HEK293 (cell line): ENCODE data around the gene LOXL4.
A peak's percentile ranks its signal among the peaks of the same experiment; 100 is the strongest.

ENCODE experiments used
- CTCF ChIA-PET: fragments of 350-600 bp; formaldehyde crosslinking; extraction: SDS; loops from one replicate; lab custom pipeline; 2021; ENCODE audit warnings: antibody characterized with exemption; lab: Yijun Ruan, JAX
- POLR2A ChIA-PET: fragments of 300-600 bp; formaldehyde crosslinking; extraction: SDS; loops from one replicate; lab custom pipeline; 2020; ENCODE audit warnings: antibody characterized with exemption, inconsistent platforms; lab: Yijun Ruan, JAX
- H3K27ac ChIP-seq: fragments of 200-500 bp; sonication (Bioruptor generic); 2 replicates; pipeline ENCODE4 v1.5.1; 2014; ENCODE audit warnings: low read depth, low read length, control low read depth, inconsistent platforms; ENCODE audit errors: extremely low read depth
- H3K36me3 ChIP-seq, 2 experiments: fragments of 200-500 bp in 1 of 2; sonication (Bioruptor generic) in 1 of 2; 1 replicate in 1 of 2; 2 replicates in 1 of 2; pipeline ENCODE4 v1.5.1; 2014 to 2017; ENCODE audit warnings: inconsistent platforms in 2 of 2, low read length in 2 of 2; ENCODE audit not compliant: control insufficient read depth in 2 of 2, insufficient read depth in 1 of 2
- H3K4me1 ChIP-seq: fragments of 200-500 bp; sonication (Bioruptor generic); 2 replicates; pipeline ENCODE4 v1.5.1; 2014; ENCODE audit warnings: mild to moderate bottlenecking, low read length, inconsistent platforms; ENCODE audit not compliant: control insufficient read depth, insufficient read depth
- H3K4me3 ChIP-seq: 2 replicates; pipeline ENCODE4 v1.5.1; 2011; ENCODE audit warnings: low read depth, mild to moderate bottlenecking, control low read depth, low read length, moderate library complexity
- H3K9me3 ChIP-seq: fragments of 200-500 bp; sonication (Bioruptor generic); 2 replicates; pipeline ENCODE4 v1.5.1; 2014; ENCODE audit warnings: low read depth, low read length, inconsistent platforms; ENCODE audit not compliant: control insufficient read depth, insufficient read depth
- GLIS2 ChIP-seq: fragments of 450-650 bp; formaldehyde crosslinking; IDR thresholded peaks from 2 replicates; pipeline ENCODE4 v1.5.1; 2016; ENCODE audit warnings: missing biosample characterization, missing genetic modification characterization
- IKZF3 ChIP-seq: fragments of 450-650 bp; IDR thresholded peaks from 2 replicates; pipeline ENCODE4 v1.5.0; 2018; ENCODE audit warnings: missing biosample characterization, mild to moderate bottlenecking, missing genetic modification characterization, moderate library complexity
- OSR2 ChIP-seq: fragments of 450-650 bp; formaldehyde crosslinking; IDR thresholded peaks from 2 replicates; pipeline ENCODE4 v1.5.1; 2016; ENCODE audit warnings: missing biosample characterization, missing genetic modification characterization
- RBAK ChIP-seq: fragments of 450-650 bp; formaldehyde crosslinking; IDR thresholded peaks from 2 replicates; pipeline ENCODE4 v1.5.1; 2016; ENCODE audit warnings: missing biosample characterization, missing genetic modification characterization
- SP3 ChIP-seq: fragments of 450-650 bp; formaldehyde crosslinking; IDR thresholded peaks from 2 replicates; pipeline ENCODE4 v1.5.1; 2016; ENCODE audit warnings: missing biosample characterization, missing genetic modification characterization
- WT1 ChIP-seq: fragments of 450-650 bp; formaldehyde crosslinking; IDR thresholded peaks from 2 replicates; pipeline ENCODE4 v1.5.1; 2016; ENCODE audit warnings: missing biosample characterization, missing genetic modification characterization
- YY2 ChIP-seq: fragments of 450-650 bp; formaldehyde crosslinking; IDR thresholded peaks from 2 replicates; pipeline ENCODE4 v1.5.1; 2016; ENCODE audit warnings: missing biosample characterization, missing genetic modification characterization
- ZBTB21 ChIP-seq: fragments of 450-650 bp; formaldehyde crosslinking; IDR thresholded peaks from 2 replicates; pipeline ENCODE4 v1.5.1; 2017; ENCODE audit warnings: missing biosample characterization, missing genetic modification characterization
- ZNF211 ChIP-seq: fragments of 450-650 bp; formaldehyde crosslinking; IDR thresholded peaks from 2 replicates; pipeline ENCODE4 v1.5.1; 2016; ENCODE audit warnings: low read depth, missing biosample characterization, missing genetic modification characterization
- ZNF341 ChIP-seq: fragments of 450-650 bp; formaldehyde crosslinking; IDR thresholded peaks from 2 replicates; pipeline ENCODE4; 2016; ENCODE audit warnings: low read depth, missing biosample characterization, missing genetic modification characterization
- ZNF510 ChIP-seq: fragments of 450-650 bp; formaldehyde crosslinking; IDR thresholded peaks from 2 replicates; pipeline ENCODE4 v1.5.1; 2018; ENCODE audit warnings: mild to moderate bottlenecking, missing genetic modification characterization, missing biosample characterization; ENCODE audit not compliant: insufficient replicate concordance
- ZNF558 ChIP-seq: fragments of 450-650 bp; formaldehyde crosslinking; IDR thresholded peaks from 2 replicates; pipeline ENCODE4 v1.5.1; 2016; ENCODE audit warnings: missing biosample characterization, missing genetic modification characterization
- ZNF664 ChIP-seq: fragments of 450-650 bp; formaldehyde crosslinking; IDR thresholded peaks from 2 replicates; pipeline ENCODE4 v1.5.1; 2016; ENCODE audit warnings: missing biosample characterization, missing genetic modification characterization
- ZNF776 ChIP-seq: fragments of 450-650 bp; formaldehyde crosslinking; IDR thresholded peaks from 2 replicates; pipeline ENCODE4 v1.5.0; 2017; ENCODE audit warnings: missing biosample characterization, missing genetic modification characterization, borderline replicate concordance
- ZNF777 ChIP-seq: fragments of 450-650 bp; formaldehyde crosslinking; IDR thresholded peaks from 2 replicates; pipeline ENCODE4 v1.5.1; 2017; ENCODE audit warnings: missing biosample characterization, missing genetic modification characterization, borderline replicate concordance
- ZNF792 ChIP-seq: fragments of 450-650 bp; formaldehyde crosslinking; IDR thresholded peaks from 2 replicates; pipeline ENCODE4 v1.5.1; 2016; ENCODE audit warnings: missing biosample characterization, missing genetic modification characterization
- ZNF837 ChIP-seq: fragments of 450-650 bp; formaldehyde crosslinking; IDR thresholded peaks from 2 replicates; pipeline ENCODE4 v1.5.1; 2016; ENCODE audit warnings: missing biosample characterization, missing genetic modification characterization
- TF ChIP-seq, protein P1 (sequence below): fragments of 450-650 bp; formaldehyde crosslinking; IDR thresholded peaks from 2 replicates; pipeline ENCODE4 v1.5.1; 2016; ENCODE audit warnings: missing biosample characterization, missing genetic modification characterization, low read depth
- TF ChIP-seq, protein P2 (sequence below): fragments of 450-650 bp; IDR thresholded peaks from 2 replicates; pipeline ENCODE4 v1.5.1; 2018; ENCODE audit warnings: missing biosample characterization, missing genetic modification characterization
- TF ChIP-seq, protein P3 (sequence below): IDR thresholded peaks from 2 replicates; pipeline ENCODE4 v1.6.1; 2011; ENCODE audit warnings: mild to moderate bottlenecking, low read depth, low read length, borderline replicate concordance
- TF ChIP-seq, protein P4 (sequence below): fragments of 450-650 bp; formaldehyde crosslinking; IDR thresholded peaks from 2 replicates; pipeline ENCODE4 v1.5.1; 2016; ENCODE audit warnings: missing biosample characterization, missing genetic modification characterization
- TF ChIP-seq, protein P5 (sequence below): fragments of 450-650 bp; formaldehyde crosslinking; IDR thresholded peaks from 2 replicates; pipeline ENCODE4 v1.5.1; 2016; ENCODE audit warnings: missing biosample characterization, missing genetic modification characterization, borderline replicate concordance

Gene LOXL4

DNA sequence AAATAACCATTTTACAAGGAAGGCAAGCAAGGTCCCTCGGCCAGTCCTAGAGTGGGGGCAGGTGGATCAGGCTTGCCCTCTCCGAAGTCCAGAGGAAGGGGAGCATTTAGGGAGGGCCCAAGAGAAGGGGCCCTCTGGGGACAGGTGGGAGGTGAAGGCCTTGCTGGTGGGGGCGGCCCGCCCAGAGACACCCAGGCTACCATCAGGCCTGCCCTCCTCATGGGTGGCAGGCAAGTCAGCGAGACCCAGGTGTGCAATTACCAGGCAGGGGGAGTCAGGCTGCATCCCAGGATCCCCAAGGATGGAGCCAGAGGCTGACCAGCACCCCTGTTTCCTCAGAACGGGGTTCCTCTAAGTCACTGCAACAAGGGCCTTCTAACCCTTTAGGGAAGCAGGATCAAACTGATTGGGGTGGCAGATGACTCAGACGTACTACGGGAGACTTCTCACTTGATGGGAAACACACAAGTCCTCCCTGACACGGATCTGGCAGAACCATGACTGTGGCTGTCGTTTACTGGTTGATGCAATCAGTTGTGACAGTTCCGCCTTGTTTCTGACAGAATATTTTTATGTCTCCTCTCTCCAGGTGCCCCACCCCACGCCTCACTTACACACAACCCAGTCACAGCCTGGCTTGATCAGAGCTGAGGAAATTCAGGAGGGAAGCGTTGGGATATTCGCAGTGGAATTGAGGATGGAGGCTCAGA is 8.2 kb downstream of the LOXL4 start (continued):
- TF ChIP-seq, protein P1, sequence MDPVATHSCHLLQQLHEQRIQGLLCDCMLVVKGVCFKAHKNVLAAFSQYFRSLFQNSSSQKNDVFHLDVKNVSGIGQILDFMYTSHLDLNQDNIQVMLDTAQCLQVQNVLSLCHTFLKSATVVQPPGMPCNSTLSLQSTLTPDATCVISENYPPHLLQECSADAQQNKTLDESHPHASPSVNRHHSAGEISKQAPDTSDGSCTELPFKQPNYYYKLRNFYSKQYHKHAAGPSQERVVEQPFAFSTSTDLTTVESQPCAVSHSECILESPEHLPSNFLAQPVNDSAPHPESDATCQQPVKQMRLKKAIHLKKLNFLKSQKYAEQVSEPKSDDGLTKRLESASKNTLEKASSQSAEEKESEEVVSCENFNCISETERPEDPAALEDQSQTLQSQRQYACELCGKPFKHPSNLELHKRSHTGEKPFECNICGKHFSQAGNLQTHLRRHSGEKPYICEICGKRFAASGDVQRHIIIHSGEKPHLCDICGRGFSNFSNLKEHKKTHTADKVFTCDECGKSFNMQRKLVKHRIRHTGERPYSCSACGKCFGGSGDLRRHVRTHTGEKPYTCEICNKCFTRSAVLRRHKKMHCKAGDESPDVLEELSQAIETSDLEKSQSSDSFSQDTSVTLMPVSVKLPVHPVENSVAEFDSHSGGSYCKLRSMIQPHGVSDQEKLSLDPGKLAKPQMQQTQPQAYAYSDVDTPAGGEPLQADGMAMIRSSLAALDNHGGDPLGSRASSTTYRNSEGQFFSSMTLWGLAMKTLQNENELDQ (tag by site-specific recombination), result no peak
- 0 out of 2 replicates have a peak, but pooled peaks have one; percentile 16 for TF ChIP-seq WT1 (tag by site-specific recombination)
- no peak for TF ChIP-seq ZNF211 (tag by site-specific recombination)
- peak; percentile 64; the same call in 1 of the 2 replicates for TF ChIP-seq ZNF558
- TF ChIP-seq, protein P2, sequence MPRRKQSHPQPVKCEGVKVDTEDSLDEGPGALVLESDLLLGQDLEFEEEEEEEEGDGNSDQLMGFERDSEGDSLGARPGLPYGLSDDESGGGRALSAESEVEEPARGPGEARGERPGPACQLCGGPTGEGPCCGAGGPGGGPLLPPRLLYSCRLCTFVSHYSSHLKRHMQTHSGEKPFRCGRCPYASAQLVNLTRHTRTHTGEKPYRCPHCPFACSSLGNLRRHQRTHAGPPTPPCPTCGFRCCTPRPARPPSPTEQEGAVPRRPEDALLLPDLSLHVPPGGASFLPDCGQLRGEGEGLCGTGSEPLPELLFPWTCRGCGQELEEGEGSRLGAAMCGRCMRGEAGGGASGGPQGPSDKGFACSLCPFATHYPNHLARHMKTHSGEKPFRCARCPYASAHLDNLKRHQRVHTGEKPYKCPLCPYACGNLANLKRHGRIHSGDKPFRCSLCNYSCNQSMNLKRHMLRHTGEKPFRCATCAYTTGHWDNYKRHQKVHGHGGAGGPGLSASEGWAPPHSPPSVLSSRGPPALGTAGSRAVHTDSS (tag by site-specific recombination), result no peak

DNA sequence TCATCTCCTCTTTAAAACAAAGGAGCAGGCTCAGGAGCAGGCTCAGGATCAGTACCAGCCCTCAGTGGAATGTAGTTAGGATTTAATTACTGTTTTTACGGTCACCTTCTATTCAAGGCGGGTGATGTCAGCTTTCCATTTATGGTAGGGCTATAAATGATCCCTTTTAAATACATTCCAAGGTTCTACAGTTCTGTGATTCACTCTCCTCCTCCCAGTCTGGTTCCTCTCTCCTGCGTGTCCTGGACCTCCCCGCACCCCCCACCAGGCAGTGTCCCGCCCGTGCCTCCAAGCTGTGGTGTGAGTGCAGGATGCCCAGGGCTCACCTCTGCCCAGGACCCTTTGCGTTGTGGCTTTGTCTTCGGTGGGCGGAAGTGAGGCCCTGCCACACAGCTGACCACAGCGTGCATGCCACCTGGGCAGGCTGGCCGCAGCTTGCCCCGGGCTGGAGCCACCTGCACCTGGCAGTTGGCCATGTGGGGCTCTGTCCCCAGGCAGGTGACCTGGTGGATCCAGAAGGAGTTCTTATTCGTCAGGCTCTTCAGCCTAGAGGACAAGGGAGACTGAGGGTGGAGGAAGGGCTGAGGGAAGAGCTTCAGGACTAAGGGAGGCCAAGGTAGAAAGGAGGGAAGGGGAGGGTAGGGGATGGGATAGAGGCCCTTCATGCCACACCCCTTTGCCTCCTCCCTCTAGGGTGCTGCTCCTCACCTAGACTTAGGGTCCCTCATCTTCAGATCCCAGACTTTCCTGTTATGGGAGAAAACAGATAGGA is 9.1 kb downstream of the LOXL4 start:
- H3K4me3 ChIP-seq, result no peak overlapping the region
- H3K36me3 ChIP-seq, result no peaks in the 10 kb centered on the region
- H3K4me1 ChIP-seq, result no peaks in the 10 kb centered on the region; the same call in 1 of the 2 replicates
- H3K27ac ChIP-seq, result no peak overlapping the region
- POLR2A ChIA-PET, result no interaction called here
- CTCF ChIA-PET, result no interaction called here
- no peaks in the 10 kb centered on the region for H3K9me3 ChIP-seq
- TF ChIP-seq ZBTB21 (tag by site-specific recombination) (peak; percentile 37; the same call in 1 of the 2 replicates), IKZF3 (tag by site-specific recombination) (0 out of 2 replicates have a peak, but pooled peaks have one; percentile 32), SP3 (tag by site-specific recombination) (no peak), ZNF792 (tag by site-specific recombination) (no peak), ZNF777 (tag by site-specific recombination) (no peak), GLIS2 (tag by site-specific recombination) (peak; percentile 61), ZNF837 (no peak), ZNF510 (tag by site-specific recombination) (no peak), RBAK (no peak), ZNF776 (tag by site-specific recombination) (no peak), ZNF664 (tag by site-specific recombination) (no peak), YY2 (tag by site-specific recombination) (no peak), OSR2 (tag by site-specific recombination) (no peak), ZNF341 (tag by site-specific recombination) (peak; percentile 87)
- TF ChIP-seq, protein P3, sequence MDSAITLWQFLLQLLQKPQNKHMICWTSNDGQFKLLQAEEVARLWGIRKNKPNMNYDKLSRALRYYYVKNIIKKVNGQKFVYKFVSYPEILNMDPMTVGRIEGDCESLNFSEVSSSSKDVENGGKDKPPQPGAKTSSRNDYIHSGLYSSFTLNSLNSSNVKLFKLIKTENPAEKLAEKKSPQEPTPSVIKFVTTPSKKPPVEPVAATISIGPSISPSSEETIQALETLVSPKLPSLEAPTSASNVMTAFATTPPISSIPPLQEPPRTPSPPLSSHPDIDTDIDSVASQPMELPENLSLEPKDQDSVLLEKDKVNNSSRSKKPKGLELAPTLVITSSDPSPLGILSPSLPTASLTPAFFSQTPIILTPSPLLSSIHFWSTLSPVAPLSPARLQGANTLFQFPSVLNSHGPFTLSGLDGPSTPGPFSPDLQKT, result no peak
- TF ChIP-seq, protein P4, sequence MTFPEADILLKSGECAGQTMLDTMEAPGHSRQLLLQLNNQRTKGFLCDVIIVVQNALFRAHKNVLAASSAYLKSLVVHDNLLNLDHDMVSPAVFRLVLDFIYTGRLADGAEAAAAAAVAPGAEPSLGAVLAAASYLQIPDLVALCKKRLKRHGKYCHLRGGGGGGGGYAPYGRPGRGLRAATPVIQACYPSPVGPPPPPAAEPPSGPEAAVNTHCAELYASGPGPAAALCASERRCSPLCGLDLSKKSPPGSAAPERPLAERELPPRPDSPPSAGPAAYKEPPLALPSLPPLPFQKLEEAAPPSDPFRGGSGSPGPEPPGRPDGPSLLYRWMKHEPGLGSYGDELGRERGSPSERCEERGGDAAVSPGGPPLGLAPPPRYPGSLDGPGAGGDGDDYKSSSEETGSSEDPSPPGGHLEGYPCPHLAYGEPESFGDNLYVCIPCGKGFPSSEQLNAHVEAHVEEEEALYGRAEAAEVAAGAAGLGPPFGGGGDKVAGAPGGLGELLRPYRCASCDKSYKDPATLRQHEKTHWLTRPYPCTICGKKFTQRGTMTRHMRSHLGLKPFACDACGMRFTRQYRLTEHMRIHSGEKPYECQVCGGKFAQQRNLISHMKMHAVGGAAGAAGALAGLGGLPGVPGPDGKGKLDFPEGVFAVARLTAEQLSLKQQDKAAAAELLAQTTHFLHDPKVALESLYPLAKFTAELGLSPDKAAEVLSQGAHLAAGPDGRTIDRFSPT (tag by site-specific recombination), result peak; percentile 94
- TF ChIP-seq, protein P5, sequence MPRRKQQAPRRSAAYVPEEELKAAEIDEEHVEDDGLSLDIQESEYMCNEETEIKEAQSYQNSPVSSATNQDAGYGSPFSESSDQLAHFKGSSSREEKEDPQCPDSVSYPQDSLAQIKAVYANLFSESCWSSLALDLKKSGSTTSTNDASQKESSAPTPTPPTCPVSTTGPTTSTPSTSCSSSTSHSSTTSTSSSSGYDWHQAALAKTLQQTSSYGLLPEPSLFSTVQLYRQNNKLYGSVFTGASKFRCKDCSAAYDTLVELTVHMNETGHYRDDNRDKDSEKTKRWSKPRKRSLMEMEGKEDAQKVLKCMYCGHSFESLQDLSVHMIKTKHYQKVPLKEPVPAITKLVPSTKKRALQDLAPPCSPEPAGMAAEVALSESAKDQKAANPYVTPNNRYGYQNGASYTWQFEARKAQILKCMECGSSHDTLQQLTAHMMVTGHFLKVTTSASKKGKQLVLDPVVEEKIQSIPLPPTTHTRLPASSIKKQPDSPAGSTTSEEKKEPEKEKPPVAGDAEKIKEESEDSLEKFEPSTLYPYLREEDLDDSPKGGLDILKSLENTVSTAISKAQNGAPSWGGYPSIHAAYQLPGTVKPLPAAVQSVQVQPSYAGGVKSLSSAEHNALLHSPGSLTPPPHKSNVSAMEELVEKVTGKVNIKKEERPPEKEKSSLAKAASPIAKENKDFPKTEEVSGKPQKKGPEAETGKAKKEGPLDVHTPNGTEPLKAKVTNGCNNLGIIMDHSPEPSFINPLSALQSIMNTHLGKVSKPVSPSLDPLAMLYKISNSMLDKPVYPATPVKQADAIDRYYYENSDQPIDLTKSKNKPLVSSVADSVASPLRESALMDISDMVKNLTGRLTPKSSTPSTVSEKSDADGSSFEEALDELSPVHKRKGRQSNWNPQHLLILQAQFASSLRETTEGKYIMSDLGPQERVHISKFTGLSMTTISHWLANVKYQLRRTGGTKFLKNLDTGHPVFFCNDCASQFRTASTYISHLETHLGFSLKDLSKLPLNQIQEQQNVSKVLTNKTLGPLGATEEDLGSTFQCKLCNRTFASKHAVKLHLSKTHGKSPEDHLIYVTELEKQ (tag by site-specific recombination), result no peak
